GM23338 (cell line): Measurements from ENCODE around the gene EXOC2. TPM values are rescaled to one million over a fixed set of nuclear protein-coding genes. Genes with fewer than 3 reads are reported as not detected.
A peak's percentile ranks its signal among the peaks of the same experiment; 100 is the strongest.

Source experiments
- ATAC-seq: fragments of 200-7000 bp; cut with Tn5 transposase; 3 replicates; pipeline ENCODE4 v1.9.1; 2020
- DNase-seq: peaks from one replicate; pipeline ENCODE4 v3.0.0-alpha.2; 2015; ENCODE audit warnings: low spot score
- H2AFZ ChIP-seq: fragments of 200-600 bp; sonication (generic); 2 replicates; pipeline ENCODE4 v1.8.0; 2016; ENCODE audit warnings: antibody characterized with exemption, mild to moderate bottlenecking, moderate library complexity
- H3F3A ChIP-seq: fragments of 200-600 bp; sonication (generic); replicated peaks from 2 replicates; pipeline ENCODE4 v1.8.0; 2017; ENCODE audit warnings: antibody characterized with exemption, mixed run types, low read depth
- H3K27ac ChIP-seq: fragments of 200-600 bp; sonication (generic); 2 replicates; pipeline ENCODE4 v1.6.1; 2016; ENCODE audit warnings: low read depth
- H3K27me3 ChIP-seq: fragments of 200-600 bp; sonication (generic); 2 replicates; pipeline ENCODE4 v1.8.0; 2016; ENCODE audit warnings: mild to moderate bottlenecking, mixed run types, moderate library complexity; ENCODE audit not compliant: insufficient read depth
- H3K36me3 ChIP-seq: fragments of 200-600 bp; sonication (generic); 2 replicates; pipeline ENCODE4 v1.8.0; 2016; ENCODE audit warnings: mild to moderate bottlenecking; ENCODE audit not compliant: insufficient read depth
- H3K4me1 ChIP-seq: fragments of 200-600 bp; sonication (generic); 2 replicates; pipeline ENCODE4 v1.8.0; 2016; ENCODE audit warnings: mild to moderate bottlenecking, moderate library complexity; ENCODE audit not compliant: insufficient read depth
- H3K4me2 ChIP-seq: fragments of 200-600 bp; sonication (generic); 2 replicates; pipeline ENCODE4 v1.7.1; 2017; ENCODE audit warnings: mixed run types
- H3K4me3 ChIP-seq: fragments of 200-600 bp; sonication (generic); 2 replicates; pipeline ENCODE4 v1.6.1; 2016; ENCODE audit warnings: mixed run types
- H3K79me2 ChIP-seq: fragments of 200-600 bp; sonication (generic); replicated peaks from 2 replicates; pipeline ENCODE4 v1.8.0; 2017; ENCODE audit warnings: mild to moderate bottlenecking; ENCODE audit not compliant: insufficient read depth
- H3K9me2 ChIP-seq: fragments of 200-600 bp; sonication (generic); 2 replicates; pipeline ENCODE4 v1.8.0; 2017; ENCODE audit not compliant: insufficient read depth
- H4K20me1 ChIP-seq: fragments of 200-600 bp; sonication (generic); replicated peaks from 2 replicates; pipeline ENCODE4 v1.8.0; 2017; ENCODE audit warnings: mild to moderate bottlenecking; ENCODE audit not compliant: insufficient read depth
- H3K27ac Mint-ChIP-seq: 2 replicates; pipeline ENCODE4 v1.8.0; 2020; ENCODE audit warnings: inconsistent platforms, mild to moderate bottlenecking, moderate library complexity, mixed read lengths
- H3K27me3 Mint-ChIP-seq: 3 replicates; pipeline ENCODE4 v1.8.0; 2022; ENCODE audit warnings: low read depth, mild to moderate bottlenecking, moderate library complexity, mixed read lengths, inconsistent platforms; ENCODE audit not compliant: insufficient read depth, poor library complexity
- H3K36me3 Mint-ChIP-seq: 3 replicates; pipeline ENCODE4 v1.8.0; 2021; ENCODE audit warnings: low read depth, mild to moderate bottlenecking, inconsistent platforms, moderate library complexity, mixed read lengths
- H3K4me1 Mint-ChIP-seq: 3 replicates; pipeline ENCODE4 v1.8.0; 2020; ENCODE audit warnings: mild to moderate bottlenecking, inconsistent platforms, mixed read lengths
- H3K4me3 Mint-ChIP-seq: 3 replicates; pipeline ENCODE4 v1.8.0; 2021; ENCODE audit warnings: moderate library complexity, mild to moderate bottlenecking, inconsistent platforms, mixed read lengths
- H3K9me3 Mint-ChIP-seq: 3 replicates; pipeline ENCODE4 v1.8.0; 2020; ENCODE audit warnings: moderate library complexity, mild to moderate bottlenecking, inconsistent platforms, mixed read lengths
- CTCF ChIP-seq, 2 experiments: fragments of 200-600 bp in 1 of 2; sonication (generic) in 1 of 2; conservative IDR thresholded peaks; 2 replicates each; pipeline versions ENCODE4 v1.5.1 to v1.6.1; 2016 to 2017; ENCODE audit warnings: antibody characterized with exemption in 2 of 2, low read depth in 2 of 2, mild to moderate bottlenecking in 2 of 2, moderate library complexity in 1 of 2
- ETS1 ChIP-seq: IDR thresholded peaks from 2 replicates; pipeline ENCODE4 v1.6.1; 2016; ENCODE audit warnings: antibody characterized with exemption
- EZH2 ChIP-seq: fragments of 200-600 bp; sonication (generic); IDR thresholded peaks from one replicate; pipeline ENCODE4 v1.8.0; 2017; ENCODE audit warnings: antibody characterized with exemption, mild to moderate bottlenecking, low read depth; ENCODE audit not compliant: unreplicated experiment
- EZH2phosphoT487 ChIP-seq: fragments of 200-600 bp; sonication (generic); IDR thresholded peaks from one replicate; pipeline ENCODE4 v1.8.1; 2018; ENCODE audit warnings: antibody characterized with exemption; ENCODE audit not compliant: unreplicated experiment
- JUNB ChIP-seq: IDR thresholded peaks from one replicate; pipeline ENCODE4 v1.6.1; 2016; ENCODE audit warnings: antibody characterized with exemption; ENCODE audit not compliant: unreplicated experiment
- NANOG ChIP-seq: IDR thresholded peaks from 2 replicates; pipeline ENCODE4 v1.6.1; 2016; ENCODE audit warnings: antibody characterized with exemption, borderline replicate concordance
- STAT1 ChIP-seq: IDR thresholded peaks from one replicate; pipeline ENCODE4 v1.6.1; 2016; ENCODE audit warnings: antibody characterized with exemption; ENCODE audit not compliant: unreplicated experiment
- ZNF462 ChIP-seq: fragments of 250-450 bp; sonication (Bioruptor Pico); IDR thresholded peaks from 2 replicates; pipeline ENCODE4 v1.5.0; 2020; ENCODE audit warnings: mild to moderate bottlenecking, moderate library complexity
- polyA plus RNA-seq: library from polyadenylated mRNA; unstranded; fragments of >200 nt; fragmentation: Nextera tagmentation; extraction: Ambion mirVana; gene quantifications from 2 replicates; pipeline ENCODE4 v1.2.1, GENCODE V29; 2016
- total RNA-seq: library from RNA; depleted of rRNA; stranded (reverse); fragments of >200 nt; shearing (Covaris generic); gene quantifications from 2 replicates; pipeline ENCODE4 v1.2.3, GENCODE V29; 2014

EXOC2 gene
- total and polyA plus RNA-seq, 2 experiments from 2014 or later: 28.7 to 93.6 TPM

- H3K4me2 ChIP-seq: peak overlapping the region; percentile 42; the same call in 1 of the 2 replicates
- H3K9me2 ChIP-seq: no peaks in the 10 kb centered on the region
- no peaks in the 10 kb centered on the region for H4K20me1 ChIP-seq
- H3K36me3 ChIP-seq: no peaks in the 10 kb centered on the region
- DNase-seq (peak; percentile 30), ATAC-seq (peak; percentile 20; the same call in 2 of the 3 replicates)
- peak overlapping the region; percentile 45 for H3K27ac ChIP-seq
- Mint-ChIP-seq H3K9me3 (peaks cover 8% of the 10 kb centered on the region; the same call in 2 of the 3 replicates), H3K4me1 (peaks cover 61% of the 10 kb centered on the region), H3K4me3 (no peak overlapping the region), H3K27ac (peak overlapping the region; percentile 80), H3K27me3 (peaks cover 8% of the 10 kb centered on the region), H3K36me3 (peaks cover 19% of the 10 kb centered on the region)
- peaks cover 83% of the 10 kb centered on the region for H3K79me2 ChIP-seq
- no peaks in the 10 kb centered on the region for H3K27me3 ChIP-seq
- H3K4me3 ChIP-seq: no peak overlapping the region
- no peak for TF ChIP-seq CTCF (conservative IDR thresholded peaks at IDR 0.05; ENCODE audit: low read depth in 2 of 2)
- TF ChIP-seq EZH2: no peak
- no peak for TF ChIP-seq ETS1
- TF ChIP-seq EZH2phosphoT487: no peak
- TF ChIP-seq JUNB: no peak
- TF ChIP-seq ZNF462 (CRISPR knock-in tag): no peak
- no peak for TF ChIP-seq NANOG
- no peak for TF ChIP-seq STAT1
- H3K4me1 ChIP-seq: peaks cover 75% of the 10 kb centered on the region
- peaks cover 3% of the 10 kb centered on the region; the same call in 1 of the 2 replicates for H3F3A ChIP-seq
- H2AFZ ChIP-seq: no peak overlapping the region
Observed at GRCh38 chr6:678520-678919, 14.4 kb downstream of the EXOC2 start.
